ENCODE data around the gene IL23A. TPM values are rescaled to one million over a fixed set of nuclear protein-coding genes. Genes with fewer than 3 reads are reported as not detected.
"Not testable (repeated sequence)": the region's sequence is repeated elsewhere in the genome, so short reads cannot be mapped to it uniquely, and the experiment has no call there.

Gene IL23A
- total RNA-seq, 1 experiment from 2014 or later = 5.9 TPM

DNA sequence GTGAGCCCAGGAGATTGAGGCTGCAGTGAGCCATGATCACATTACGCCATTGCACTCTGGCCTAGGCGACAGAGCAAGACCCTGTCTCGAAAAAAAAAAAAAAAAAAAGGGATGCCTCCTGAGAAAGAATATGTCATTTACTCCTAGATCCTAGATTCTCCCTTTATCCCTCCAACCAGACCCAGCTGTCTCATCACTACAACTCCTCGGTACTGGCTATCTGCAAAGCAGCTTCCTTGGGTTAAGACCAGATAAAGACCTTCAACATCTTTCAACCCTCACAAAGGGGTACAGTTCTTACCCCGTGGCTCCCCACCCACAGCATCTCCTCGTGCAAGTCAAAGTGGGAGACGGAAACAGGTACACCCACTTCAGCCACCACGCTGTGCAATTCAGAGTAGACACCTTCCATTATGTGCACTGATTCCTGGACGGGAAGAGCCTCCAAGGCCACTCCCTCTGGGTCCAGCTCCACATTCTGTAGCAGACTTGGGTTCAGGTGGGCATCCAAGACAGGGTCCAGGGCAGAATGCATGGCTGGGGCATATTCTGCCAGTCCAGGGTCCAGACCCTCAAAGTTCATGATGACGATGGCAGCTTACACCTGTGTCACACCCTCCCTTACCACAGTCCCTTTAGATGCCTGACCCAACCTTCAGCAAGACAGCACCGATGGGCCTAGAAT, 6.0 kb upstream of the IL23A start:
- Histone ChIP-seq H3K9me2 (replicated peaks; ENCODE audit: insufficient read depth, low read length) (no peaks in the 10 kb centered on the region), H3K9me3 (ENCODE audit: low read length) (no peaks in the 10 kb centered on the region), H3K79me2 (ENCODE audit: low read length) (peaks cover 22% of the 10 kb centered on the region), H3K36me3 (ENCODE audit: insufficient read depth, low read length) (no peaks in the 10 kb centered on the region; the same call in 1 of the 2 replicates), H3K4me1 (ENCODE audit: low read length) (peaks cover 27% of the 10 kb centered on the region), H3K27ac (ENCODE audit: low read length) (peak overlapping the region; percentile 77), H2AFZ (ENCODE audit: low read length) (no peak overlapping the region), H3K9ac (ENCODE audit: low read length) (peak overlapping the region; percentile 89), H3K27me3 (ENCODE audit: low read length) (no peaks in the 10 kb centered on the region), H3K4me3 (ENCODE audit: low read length) (peak overlapping the region; percentile 81), H3K4me2 (ENCODE audit: low read depth, low read length, poor library complexity, severe bottlenecking) (peak overlapping the region; percentile 90), H4K20me1 (ENCODE audit: insufficient read depth, low read depth, low read length) (no peaks in the 10 kb centered on the region)
- no peak for DNase-seq

DNA sequence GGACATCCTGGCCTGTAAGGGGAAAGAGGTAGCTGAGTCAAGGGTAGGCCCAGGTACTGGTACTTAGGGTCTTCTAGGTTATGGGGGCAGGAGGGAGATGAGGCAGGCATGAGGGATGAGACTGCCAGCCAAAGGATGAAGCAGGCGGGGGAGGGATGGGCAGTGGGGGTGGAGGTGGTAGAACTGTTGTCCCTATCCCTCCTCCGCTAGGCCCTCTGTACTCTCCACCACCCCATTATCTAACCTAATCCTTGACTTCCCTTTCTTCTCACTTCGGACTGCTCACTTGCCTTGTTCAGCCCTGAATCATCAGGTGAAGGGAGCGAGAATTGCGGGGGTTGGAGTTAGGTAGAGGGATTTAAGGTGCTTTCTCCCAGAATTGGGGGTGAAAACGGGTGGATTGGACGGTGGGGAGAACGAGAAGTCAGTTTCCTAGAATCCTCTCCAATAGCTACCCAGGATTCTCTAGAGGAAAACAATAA, 5.4 kb upstream of the IL23A start:
- peak overlapping the region; percentile 90 for H3K4me2 ChIP-seq (ENCODE audit: low read depth, low read length, poor library complexity, severe bottlenecking)
- peaks cover 22% of the 10 kb centered on the region for H3K79me2 ChIP-seq (ENCODE audit: low read length)
- no peak for DNase-seq
- H3K36me3 ChIP-seq (ENCODE audit: insufficient read depth, low read length) = no peaks in the 10 kb centered on the region; the same call in 1 of the 2 replicates
- peak overlapping the region; percentile 77 for H3K27ac ChIP-seq (ENCODE audit: low read length)
- H2AFZ ChIP-seq (ENCODE audit: low read length) = peak overlapping the region; percentile 70; the same call in 1 of the 2 replicates
- H3K4me1 ChIP-seq (ENCODE audit: low read length) = peaks cover 30% of the 10 kb centered on the region
- no peaks in the 10 kb centered on the region for H3K9me3 ChIP-seq (ENCODE audit: low read length)
- no peaks in the 10 kb centered on the region for H4K20me1 ChIP-seq (ENCODE audit: insufficient read depth, low read depth, low read length)
- H3K4me3 ChIP-seq (ENCODE audit: low read length) = peak overlapping the region; percentile 81
- H3K9me2 ChIP-seq (replicated peaks; ENCODE audit: insufficient read depth, low read length) = no peaks in the 10 kb centered on the region
- no peaks in the 10 kb centered on the region for H3K27me3 ChIP-seq (ENCODE audit: low read length)
- peak overlapping the region; percentile 89 for H3K9ac ChIP-seq (ENCODE audit: low read length)

DNA sequence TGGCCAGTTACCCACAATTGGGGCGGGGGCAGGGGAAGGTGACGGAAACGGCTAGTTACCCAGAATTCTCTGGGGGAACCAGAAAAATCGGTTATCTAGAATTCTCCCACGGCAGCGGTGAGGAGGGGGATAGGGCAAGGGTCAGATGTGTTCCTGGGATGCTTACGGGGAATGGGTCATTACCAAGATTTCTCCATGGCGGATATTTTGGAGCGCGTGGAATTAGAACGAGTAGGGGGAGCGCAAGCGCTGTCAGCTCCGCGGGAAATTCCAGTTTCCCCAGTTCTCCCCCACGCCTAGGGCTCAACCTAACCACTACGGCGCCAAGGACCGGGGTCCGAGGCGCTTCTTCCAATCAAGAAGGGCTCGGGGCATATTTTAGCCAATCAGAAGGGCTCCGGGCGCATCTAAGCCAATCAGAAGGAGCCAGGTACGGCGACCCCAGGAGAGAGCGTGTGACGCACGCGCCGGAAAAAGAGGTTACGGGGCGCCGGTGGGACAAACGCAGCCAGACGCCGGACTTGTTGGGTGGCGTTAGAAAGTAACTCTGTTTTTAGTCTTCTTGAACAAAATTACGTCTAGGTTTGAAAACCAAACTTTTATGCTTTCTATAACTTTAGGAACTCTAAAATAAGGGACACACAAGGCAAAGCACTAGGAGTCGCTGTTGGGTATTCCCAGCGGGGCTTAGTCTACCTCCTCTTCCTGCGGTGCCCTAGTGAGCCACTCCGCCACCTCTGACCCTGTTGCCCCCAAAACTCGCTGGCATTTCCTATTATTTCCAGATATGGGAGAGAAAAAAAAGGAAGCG, 4.8 kb upstream of the IL23A start, which contains the start of gene PAN2:
TSS of gene PAN2 (minus strand) at position 322 of the 811 bp plus-strand sequence. CDS start 906 bp downstream, outside the sequence.
- Histone ChIP-seq H3K79me2 (ENCODE audit: low read length) (peaks cover 22% of the 10 kb centered on the region), H3K9me3 (ENCODE audit: low read length) (no peaks in the 10 kb centered on the region), H4K20me1 (ENCODE audit: insufficient read depth, low read depth, low read length) (no peaks in the 10 kb centered on the region), H3K9ac (ENCODE audit: low read length) (peak within 1 kb of the TSS; percentile 89), H3K27me3 (ENCODE audit: low read length) (no peaks in the 10 kb centered on the region), H3K4me1 (ENCODE audit: low read length) (peaks cover 31% of the 10 kb centered on the region), H3K9me2 (replicated peaks; ENCODE audit: insufficient read depth, low read length) (no peaks in the 10 kb centered on the region), H3K27ac (ENCODE audit: low read length) (peak within 1 kb of the TSS; percentile 77), H3K4me3 (ENCODE audit: low read length) (peak within 1 kb of the TSS; percentile 81), H2AFZ (ENCODE audit: low read length) (peak within 1 kb of the TSS; percentile 70; the same call in 1 of the 2 replicates), H3K4me2 (ENCODE audit: low read depth, low read length, poor library complexity, severe bottlenecking) (peak within 1 kb of the TSS; percentile 90), H3K36me3 (ENCODE audit: insufficient read depth, low read length) (no peaks in the 10 kb centered on the region; the same call in 1 of the 2 replicates)
- DNase-seq = peak; percentile 99

DNA sequence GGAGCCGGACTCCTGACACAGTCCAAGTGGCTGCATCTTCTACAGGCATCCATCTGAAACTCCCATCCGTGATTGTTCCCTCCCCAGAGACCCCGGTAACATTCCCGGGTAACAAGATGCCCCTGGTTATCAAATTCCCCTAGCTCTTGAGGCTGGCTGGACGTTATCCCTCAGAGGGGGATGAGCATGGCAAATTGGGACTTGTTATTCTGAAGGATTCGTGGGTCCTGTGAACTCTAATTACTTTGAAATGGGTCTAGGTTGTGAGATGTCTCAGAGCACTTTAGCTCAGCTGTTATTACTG, 4.2 kb upstream of the IL23A start:
- Histone ChIP-seq H4K20me1 (ENCODE audit: insufficient read depth, low read depth, low read length) (no peaks in the 10 kb centered on the region), H3K4me3 (ENCODE audit: low read length) (peak overlapping the region; percentile 81), H3K4me2 (ENCODE audit: low read depth, low read length, poor library complexity, severe bottlenecking) (peak overlapping the region; percentile 90), H3K9ac (ENCODE audit: low read length) (peak overlapping the region; percentile 89), H3K36me3 (ENCODE audit: insufficient read depth, low read length) (no peaks in the 10 kb centered on the region), H3K9me2 (replicated peaks; ENCODE audit: insufficient read depth, low read length) (no peaks in the 10 kb centered on the region), H3K27me3 (ENCODE audit: low read length) (no peaks in the 10 kb centered on the region), H3K4me1 (ENCODE audit: low read length) (peaks cover 31% of the 10 kb centered on the region), H3K9me3 (ENCODE audit: low read length) (no peaks in the 10 kb centered on the region), H2AFZ (ENCODE audit: low read length) (no peak overlapping the region), H3K79me2 (ENCODE audit: low read length) (peaks cover 22% of the 10 kb centered on the region), H3K27ac (ENCODE audit: low read length) (peak overlapping the region; percentile 77)
- DNase-seq = no peak

DNA sequence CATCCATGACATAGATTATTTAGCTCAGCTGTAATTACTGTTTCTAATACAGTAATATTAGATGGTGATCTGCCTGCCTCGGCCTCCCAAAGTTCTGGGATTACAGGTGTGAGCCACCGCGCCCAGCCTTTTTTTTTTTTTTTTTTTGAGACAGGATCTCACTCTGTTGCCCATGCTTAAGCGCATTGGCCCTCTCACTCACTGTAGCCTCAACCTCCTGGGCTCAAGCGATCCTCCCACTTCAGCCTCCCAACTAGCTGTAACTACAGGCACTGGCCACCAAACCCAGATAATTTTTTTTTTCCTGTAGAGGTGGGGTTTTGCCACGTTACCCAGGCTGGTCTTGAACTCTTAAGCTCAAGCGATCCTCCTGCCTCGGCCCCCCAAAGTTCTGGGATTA, 3.2 kb upstream of the IL23A start:
- H3K9ac ChIP-seq (ENCODE audit: low read length); H4K20me1 ChIP-seq (ENCODE audit: insufficient read depth, low read depth, low read length); H3K9me2 ChIP-seq (replicated peaks; ENCODE audit: insufficient read depth, low read length); H3K9me3 ChIP-seq (ENCODE audit: low read length); H3K36me3 ChIP-seq (ENCODE audit: insufficient read depth, low read length); H2AFZ ChIP-seq (ENCODE audit: low read length); DNase-seq; H3K27me3 ChIP-seq (ENCODE audit: low read length); H3K4me2 ChIP-seq (ENCODE audit: low read depth, low read length, poor library complexity, severe bottlenecking); H3K4me3 ChIP-seq (ENCODE audit: low read length); H3K27ac ChIP-seq (ENCODE audit: low read length): not testable (repeated sequence)
- peaks cover 22% of the 10 kb centered on the region for H3K79me2 ChIP-seq (ENCODE audit: low read length)
- peaks cover 31% of the 10 kb centered on the region for H3K4me1 ChIP-seq (ENCODE audit: low read length)

DNA sequence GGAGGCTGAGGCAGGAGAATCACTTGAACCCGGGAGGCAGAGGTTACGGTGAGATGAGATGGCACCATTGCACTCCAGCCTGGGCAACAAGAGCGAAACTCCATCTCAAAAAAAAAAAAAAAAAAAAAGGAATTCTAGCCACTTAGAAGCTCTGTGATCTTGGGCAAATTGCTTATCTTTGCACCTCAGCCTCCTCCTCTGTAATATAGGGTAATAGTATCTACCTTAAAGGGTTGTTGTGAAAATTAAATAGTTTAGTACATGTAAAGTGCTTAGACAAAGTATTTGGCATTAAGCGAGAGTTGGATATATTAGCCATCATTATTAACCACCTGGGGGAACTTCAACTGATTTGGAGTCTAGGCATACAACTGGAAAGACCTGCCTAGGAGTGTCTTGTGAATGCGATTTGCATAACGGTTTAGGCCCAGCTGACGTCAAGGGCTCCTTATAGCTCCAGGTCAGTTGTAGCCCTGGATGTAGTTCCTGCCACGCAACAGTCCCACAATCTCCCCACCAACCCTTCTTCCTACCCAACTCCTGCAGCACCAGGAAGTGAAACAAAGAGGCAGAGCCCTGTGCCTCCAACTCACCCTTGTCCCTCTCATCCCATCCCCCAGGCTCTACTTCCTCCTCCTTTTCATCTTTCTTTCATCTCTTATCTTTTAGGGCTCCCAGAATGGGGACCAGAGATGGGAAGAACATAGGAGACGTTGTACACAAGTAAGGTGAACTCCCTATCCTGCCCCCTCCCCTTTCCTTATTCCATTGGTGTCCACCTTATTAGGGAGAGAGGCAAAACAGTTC, 2.1 kb upstream of the IL23A start:
- no peaks in the 10 kb centered on the region for H4K20me1 ChIP-seq (ENCODE audit: insufficient read depth, low read depth, low read length)
- no peaks in the 10 kb centered on the region for H3K9me3 ChIP-seq (ENCODE audit: low read length)
- H3K4me3 ChIP-seq (ENCODE audit: low read length) = no peak overlapping the region; the same call in 1 of the 2 replicates
- H3K9ac ChIP-seq (ENCODE audit: low read length) = 0 out of 2 replicates have a peak overlapping the region, but pooled peaks have one; percentile 21
- no peaks in the 10 kb centered on the region for H3K9me2 ChIP-seq (replicated peaks; ENCODE audit: insufficient read depth, low read length)
- H2AFZ ChIP-seq (ENCODE audit: low read length) = peak overlapping the region; percentile 88
- H3K4me2 ChIP-seq (ENCODE audit: low read depth, low read length, poor library complexity, severe bottlenecking) = peak overlapping the region; percentile 45
- peak; percentile 65 for DNase-seq
- no peaks in the 10 kb centered on the region for H3K27me3 ChIP-seq (ENCODE audit: low read length)
- peak overlapping the region; percentile 74 for H3K27ac ChIP-seq (ENCODE audit: low read length)
- H3K36me3 ChIP-seq (ENCODE audit: insufficient read depth, low read length) = no peaks in the 10 kb centered on the region
- H3K79me2 ChIP-seq (ENCODE audit: low read length) = peaks cover 19% of the 10 kb centered on the region
- H3K4me1 ChIP-seq (ENCODE audit: low read length) = peaks cover 31% of the 10 kb centered on the region

DNA sequence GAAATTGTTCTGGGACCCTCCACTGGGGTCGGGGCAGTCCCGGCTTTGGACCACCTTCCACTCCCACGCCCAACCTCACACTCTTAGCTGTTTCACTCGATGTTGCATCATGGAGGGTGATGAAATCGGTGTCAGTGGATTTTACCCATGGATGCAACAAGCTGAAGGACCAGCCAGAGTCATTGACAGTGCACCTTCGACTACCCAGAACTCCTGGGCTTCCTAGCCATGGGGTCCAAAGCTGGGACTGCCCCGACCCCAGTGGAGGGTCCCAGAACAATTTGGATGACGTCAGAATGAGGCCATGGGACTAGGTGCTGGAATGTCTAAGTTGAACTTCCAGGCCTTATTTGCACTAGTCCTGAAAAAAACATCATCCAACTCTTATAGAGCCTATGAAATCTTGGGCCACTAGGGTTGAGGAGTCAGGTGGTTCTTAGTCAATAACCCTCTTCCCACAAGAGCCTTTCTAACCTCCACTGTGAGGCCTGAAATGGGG, 882 bp upstream of the IL23A start:
- Histone ChIP-seq H3K36me3 (ENCODE audit: insufficient read depth, low read length) (no peaks in the 10 kb centered on the region), H3K27ac (ENCODE audit: low read length) (no peak overlapping the region), H3K9me3 (ENCODE audit: low read length) (no peaks in the 10 kb centered on the region), H3K79me2 (ENCODE audit: low read length) (peaks cover 11% of the 10 kb centered on the region), H4K20me1 (ENCODE audit: insufficient read depth, low read depth, low read length) (no peaks in the 10 kb centered on the region), H3K4me1 (ENCODE audit: low read length) (peaks cover 23% of the 10 kb centered on the region), H3K9me2 (replicated peaks; ENCODE audit: insufficient read depth, low read length) (no peaks in the 10 kb centered on the region), H3K4me2 (ENCODE audit: low read depth, low read length, poor library complexity, severe bottlenecking) (no peak overlapping the region), H3K9ac (ENCODE audit: low read length) (no peak overlapping the region), H3K4me3 (ENCODE audit: low read length) (no peak overlapping the region), H3K27me3 (ENCODE audit: low read length) (no peaks in the 10 kb centered on the region), H2AFZ (ENCODE audit: low read length) (no peak overlapping the region)
- no peak for DNase-seq

Data from Karpas-422 (cell line).